Stimulated activated CD4-positive, alpha-beta T cell treated with anti-CD3 and anti-CD28 coated beads, Interleukin-12 subunit alpha, Interleukin-12 subunit beta, amount 100 ng/mL, for 48 hours (primary cell): Measurements from ENCODE around the gene CXCL9.
A peak's percentile ranks its signal among the peaks of the same experiment; 100 is the strongest.
"Not testable (repeated sequence)": the region's sequence is repeated elsewhere in the genome, so short reads cannot be mapped to it uniquely, and the experiment has no call there.

Experiments used
- DNase-seq, 3 donors: peaks; one replicate each; pipeline ENCODE4 v3.0.0-alpha.2; 2020; ENCODE audit warnings: low read depth in 2 of 3, low spot score in 1 of 3

The CXCL9 gene

DNA sequence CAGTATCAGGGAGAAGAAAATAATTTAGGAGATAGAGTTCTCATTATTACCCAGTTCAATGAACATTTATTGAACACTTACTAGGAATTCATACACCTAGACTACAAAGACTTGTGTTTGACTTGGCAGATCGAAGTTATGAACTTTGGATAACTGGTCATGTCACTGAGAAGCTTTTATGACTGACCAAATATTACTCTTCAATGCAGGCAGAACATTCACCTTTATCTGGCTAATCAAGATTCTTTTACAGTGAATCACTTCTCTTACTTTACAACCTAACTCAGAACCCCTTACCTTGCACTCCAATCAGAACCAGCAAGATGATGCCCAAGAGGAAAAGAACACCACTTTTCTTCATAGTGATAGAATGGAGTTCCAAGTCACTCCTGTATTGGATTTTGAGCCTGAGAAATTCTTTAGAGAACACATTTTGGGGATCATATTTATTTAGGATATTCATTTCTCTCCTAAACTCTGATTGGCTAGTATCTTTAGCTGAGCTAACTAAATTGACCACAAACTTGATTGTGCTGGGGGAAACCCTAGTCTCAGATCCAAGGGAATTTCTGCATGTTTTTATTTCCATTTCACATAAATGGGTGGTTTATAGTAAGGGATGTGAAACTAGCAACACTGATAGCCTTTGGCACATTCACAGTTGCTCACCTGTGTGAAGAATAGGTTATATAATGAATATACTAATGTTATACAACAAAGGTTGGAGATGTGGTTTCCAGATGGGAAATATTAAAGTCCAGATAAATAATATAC, at the start of gene CXCL9:
CXCL9 (minus strand) TSS at position 421 of the 774 bp plus-strand sequence; CDS start at position 361, 60 bp downstream.
- DNase-seq, result no peak

DNA sequence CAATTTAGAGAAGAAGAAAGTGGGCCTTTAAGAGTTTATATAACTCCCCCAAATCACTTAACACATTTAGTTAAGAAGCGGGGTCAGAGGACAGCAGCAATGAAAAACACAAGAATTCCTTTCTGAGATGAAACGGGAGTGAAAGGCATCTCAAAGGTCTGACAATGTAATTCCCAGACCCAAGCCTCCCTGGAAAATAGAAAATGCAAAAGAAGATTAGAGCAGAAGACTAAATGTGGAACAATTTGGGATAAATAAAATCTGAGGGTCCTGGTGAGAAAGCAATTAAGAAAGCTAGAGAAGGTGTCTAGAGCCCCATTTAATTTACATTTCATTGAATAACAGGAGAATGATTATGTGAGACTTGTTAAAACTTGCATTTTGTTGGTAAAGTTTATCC, 48.1 kb upstream of the CXCL9 start:
- DNase-seq, result no peak

DNA sequence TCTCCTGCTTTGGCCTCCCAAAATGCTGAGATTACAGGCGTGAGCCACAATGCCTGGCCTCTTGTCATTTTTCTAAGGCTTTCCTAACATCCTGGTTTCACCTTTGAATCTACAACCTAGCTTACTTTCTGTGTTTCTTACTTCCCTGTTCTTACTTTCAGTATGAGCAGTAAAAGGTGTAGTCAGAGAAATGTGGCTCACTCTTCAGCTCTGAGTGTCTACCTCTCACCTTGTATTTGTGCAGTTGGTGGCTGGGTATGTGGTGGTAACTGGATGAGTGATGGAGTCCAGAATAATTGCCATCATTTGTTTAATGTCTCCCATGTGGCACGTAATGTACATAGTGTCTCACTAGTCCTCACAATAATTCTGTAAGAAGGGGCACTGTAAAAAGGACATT, 47.7 kb upstream of the CXCL9 start:
- peak in 2 of 3 donors; percentile 14 to 29 for DNase-seq

DNA sequence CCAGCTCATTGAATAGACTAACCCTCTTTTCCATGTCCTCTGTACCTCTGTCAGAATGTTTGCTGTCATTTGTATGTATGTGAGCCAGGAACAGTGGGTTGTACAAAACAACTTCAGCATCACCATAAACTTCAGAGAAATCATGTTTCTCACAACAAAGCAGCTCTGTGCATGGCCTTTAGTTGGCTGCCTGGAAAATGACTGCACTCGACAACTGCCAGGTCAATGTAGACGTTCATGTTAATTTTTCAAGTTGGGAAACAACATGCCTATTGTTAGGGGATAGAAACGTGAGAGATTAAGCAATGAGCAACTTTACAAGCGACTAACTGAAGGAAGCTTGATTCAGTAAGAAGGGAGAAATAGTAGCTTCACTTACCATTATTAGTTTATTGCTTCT, 46.4 kb upstream of the CXCL9 start:
- DNase-seq, result no peak

DNA sequence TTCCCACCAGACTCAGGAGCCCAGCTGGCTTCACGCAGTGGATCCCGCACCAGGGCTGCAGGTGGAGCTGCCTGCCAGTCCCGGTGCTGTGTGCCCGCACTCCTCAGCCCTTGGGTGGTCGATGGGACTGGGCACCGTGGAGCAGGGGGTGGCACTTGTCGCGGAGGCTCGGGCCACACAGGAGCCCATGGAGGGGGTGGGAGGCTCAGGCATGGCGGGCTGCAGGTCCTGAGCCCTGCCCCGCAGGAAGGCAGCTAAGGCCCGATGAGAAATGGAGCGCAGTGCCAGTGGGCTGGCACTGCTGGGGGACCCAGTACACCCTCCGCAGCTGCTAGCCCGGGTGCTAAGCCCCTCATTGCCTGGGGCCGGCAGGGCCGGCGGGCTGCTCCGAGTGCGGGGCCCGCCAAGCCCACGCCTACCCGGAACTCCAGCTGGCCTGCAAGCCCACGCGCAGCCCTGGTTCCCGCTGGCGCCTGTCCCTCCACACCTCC, 43.3 kb upstream of the CXCL9 start:
- not testable (repeated sequence) for DNase-seq

DNA sequence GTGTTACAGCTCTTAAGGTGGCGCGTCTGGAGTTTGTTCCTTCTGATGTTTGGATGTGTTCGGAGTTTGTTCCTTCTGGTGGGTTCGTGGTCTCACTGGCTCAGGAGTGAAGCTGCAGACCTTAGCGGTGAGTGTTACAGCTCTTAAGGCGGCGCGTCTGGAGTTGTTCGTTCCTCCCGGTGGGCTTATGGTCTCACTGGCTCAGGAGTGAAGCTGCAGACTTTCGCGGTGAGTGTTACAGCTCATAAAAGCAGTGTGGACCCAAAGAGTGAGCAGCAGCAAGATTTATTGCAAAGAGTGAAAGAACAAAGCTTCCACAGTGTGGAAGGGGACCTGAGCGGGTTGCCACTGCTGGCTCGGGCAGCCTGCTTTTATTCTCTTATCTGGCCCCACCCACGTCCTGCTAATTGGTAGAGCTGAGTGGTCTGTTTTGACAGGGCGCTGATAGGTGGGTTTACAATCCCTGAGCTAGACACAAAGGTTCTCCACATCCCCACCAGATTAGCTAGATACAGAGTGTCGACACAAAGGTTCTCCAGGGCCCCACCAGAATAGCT, 42.6 kb upstream of the CXCL9 start:
- not testable (repeated sequence) for DNase-seq

DNA sequence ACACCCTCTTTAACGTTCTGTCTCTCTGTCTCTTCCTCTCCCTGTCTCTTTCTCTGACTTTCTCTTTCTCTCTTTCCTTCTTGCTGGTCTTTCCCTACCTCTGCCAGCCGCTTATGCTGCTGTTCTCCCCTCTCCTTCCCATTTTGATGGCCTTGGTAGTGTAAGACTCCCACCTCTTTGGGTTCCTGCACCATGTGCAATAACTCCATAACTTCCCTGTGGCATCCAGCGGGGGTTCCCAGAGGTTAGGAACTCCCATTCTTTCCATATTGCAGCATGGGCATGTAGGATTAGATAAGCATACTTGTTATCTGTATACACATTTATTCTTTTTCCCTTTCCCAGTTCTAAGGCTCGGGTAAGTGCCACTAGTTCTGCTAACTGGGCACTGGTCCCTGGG, 37.4 kb upstream of the CXCL9 start:
- DNase-seq, result not testable (repeated sequence)

DNA sequence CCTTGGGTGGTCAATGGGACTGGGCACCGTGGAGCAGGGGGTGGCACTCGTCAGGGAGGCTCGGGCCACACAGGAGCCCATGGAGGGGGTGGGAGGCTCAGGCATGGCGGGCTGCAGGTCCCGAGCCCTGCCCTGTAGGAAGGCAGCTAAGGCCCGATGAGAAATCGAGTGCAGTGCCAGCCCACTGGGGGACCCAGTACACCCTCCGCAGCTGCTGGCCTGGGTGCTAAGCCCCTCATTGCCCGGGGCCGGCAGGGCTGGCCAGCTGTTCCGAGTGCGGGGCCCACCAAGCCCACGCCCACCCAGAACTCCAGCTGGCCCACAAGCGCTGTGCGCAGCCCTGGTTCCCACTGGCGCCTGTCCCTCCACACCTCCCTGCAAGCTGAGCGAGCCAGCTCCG, 36.0 kb upstream of the CXCL9 start:
- DNase-seq, result not testable (repeated sequence)

DNA sequence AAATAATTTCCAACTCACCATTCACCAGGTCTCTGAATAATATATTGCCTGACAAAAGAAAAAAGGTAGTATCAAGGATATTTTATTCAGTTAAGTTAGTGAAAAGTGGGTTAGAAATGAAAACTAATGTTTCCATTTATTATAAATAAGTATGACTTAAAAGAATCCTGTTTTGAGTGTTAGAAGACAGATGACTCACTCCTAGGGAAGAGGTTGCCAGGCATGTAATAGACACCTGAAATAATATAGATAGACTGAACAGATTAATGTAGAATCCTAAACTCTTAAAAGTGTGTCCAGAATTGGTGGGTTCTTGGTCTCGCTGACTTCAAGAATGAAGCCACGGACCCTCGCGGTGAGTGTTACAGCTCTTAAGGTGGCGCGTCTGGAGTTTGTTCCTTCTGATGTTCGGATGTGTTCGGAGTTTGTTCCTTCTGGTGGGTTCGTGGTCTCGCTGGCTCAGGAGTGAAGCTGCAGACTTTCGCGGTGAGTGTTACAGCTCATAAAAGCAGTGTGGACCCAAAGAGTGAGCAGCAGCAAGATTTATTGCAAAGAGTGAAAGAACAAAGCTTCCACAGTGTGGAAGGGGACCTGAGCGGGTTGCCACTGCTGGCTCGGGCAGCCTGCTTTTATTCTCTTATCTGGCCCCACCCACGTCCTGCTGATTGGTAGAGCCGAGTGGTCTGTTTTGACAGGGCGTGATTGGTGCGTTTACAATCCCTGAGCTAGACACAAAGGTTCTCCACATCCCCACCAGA, 35.1 kb upstream of the CXCL9 start:
- DNase-seq, result not testable (repeated sequence)

DNA sequence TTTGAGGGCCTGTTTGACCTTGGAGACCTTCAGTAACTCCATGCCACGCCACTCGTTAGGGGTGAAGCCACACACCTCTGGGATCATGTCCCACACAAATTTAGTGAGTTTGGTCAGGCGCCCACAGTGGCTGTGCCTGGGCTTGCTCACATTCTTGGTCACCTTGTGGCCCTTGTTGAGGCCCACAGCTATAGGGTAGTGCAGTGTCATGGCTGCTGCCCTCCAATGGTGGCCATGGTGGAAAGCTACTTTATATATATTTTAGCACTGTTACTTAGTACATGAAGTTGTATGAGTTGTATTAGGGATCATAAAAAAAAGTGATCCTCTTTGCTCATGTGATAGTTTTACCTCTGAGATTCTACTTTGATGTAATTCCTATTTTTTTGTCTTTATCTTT, 29.5 kb upstream of the CXCL9 start:
- DNase-seq, result no peak

DNA sequence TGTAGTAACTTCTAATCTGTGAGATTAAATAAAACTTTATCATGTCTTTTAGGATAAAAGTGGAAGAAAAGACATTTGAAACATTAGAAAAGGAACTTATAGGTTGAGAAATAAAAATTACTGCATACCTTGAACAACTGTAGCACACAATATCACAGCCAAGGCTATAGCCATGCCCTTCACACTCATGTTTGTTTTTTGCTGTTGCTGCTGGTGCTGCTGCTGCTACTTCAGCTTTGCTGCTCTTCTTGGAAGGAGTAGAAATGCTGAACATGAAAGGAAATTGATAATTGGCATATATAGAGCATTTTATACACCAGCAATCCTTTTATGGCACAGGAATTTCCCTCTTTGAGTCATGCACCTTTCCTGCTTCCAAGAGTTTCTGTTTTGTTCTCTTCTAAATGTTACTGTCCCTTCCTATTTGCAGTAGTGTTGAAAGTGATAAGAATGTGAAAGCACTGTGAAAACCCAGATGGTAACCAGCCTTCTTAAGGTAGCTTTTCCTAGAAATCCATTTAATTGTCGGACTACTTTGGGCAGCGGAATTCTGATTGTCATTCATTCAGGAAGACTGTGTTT, 28.6 kb upstream of the CXCL9 start, which contains the start of gene CXCL11:
CXCL11 (minus strand) TSS at position 272 of the 582 bp plus-strand sequence; CDS start at position 189, 83 bp downstream.
- no peak for DNase-seq

DNA sequence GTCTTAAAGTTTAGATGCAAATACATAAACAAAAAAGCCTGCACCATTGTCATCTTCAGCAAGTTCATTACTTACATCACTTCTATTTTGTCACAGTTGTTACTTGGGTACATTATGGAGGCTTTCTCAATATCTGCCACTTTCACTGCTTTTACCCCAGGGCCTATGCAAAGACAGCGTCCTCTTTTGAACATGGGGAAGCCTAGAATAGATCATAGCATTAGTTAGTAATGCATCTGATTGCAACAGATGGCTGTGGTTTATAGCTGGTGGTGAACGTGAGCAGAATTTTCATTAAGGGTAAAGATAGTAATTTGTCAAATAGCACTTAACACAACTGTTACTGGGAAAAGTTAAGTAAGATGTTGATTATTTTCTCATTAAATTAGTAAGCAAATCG, 27.8 kb upstream of the CXCL9 start:
- DNase-seq, result no peak

DNA sequence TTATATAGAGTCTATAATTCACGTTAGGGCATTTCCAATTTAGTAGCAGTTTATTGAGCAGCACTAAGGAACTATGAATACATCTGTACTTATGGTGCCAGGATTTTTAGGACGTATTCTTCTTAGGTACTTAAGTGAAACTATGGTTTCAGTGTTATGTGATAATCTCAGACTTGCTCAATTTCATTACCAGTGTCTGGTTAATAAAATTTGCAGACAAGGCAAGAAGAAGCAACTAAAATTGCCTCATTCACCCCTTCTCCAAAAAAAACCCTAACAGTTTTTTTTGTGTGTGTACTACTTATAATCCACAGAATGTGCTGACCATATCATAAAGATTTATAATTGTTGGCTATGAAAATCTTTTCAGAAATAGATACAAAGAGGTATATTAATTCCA, 22.0 kb upstream of the CXCL9 start:
- DNase-seq, result no peak

DNA sequence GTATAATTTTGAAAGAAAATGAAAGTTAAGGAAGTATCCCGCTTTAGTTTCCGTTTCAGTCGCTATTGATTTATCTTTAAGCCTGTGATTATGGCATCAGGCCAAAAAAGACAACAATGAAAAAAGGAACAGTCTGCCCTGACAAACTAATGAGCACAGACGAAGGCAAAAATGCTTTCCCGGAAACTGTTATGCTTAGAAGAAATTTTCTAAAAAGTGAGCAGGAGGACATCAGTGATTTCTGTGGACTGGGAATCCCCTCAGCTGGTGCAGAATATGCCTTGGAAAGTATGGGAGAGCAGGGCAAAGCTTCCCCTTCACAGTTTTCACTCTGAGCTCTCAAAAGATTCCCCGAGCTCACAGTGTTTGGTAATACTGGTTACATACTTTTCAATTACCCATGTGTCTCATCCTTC, 21.0 kb upstream of the CXCL9 start:
- DNase-seq, result no peak

DNA sequence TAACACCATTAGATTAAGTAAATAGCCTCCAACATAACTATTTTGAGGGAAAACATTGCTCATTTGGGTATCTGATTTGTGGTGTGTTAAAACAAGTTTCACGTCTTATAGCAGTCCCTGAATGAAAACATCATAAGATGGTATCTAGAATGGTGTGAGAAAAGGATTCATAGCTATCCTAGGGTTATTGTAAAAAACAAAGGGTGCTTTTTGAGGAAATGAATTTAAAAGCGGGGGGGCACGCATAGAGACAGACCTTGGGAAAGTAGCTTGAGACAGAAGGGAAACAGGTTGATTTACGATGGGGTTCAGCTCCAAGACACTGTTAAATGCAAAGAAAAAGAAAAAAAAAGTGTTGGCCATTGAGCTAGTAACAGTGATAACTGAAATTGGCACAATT, 16.8 kb upstream of the CXCL9 start:
- no peak for DNase-seq

DNA sequence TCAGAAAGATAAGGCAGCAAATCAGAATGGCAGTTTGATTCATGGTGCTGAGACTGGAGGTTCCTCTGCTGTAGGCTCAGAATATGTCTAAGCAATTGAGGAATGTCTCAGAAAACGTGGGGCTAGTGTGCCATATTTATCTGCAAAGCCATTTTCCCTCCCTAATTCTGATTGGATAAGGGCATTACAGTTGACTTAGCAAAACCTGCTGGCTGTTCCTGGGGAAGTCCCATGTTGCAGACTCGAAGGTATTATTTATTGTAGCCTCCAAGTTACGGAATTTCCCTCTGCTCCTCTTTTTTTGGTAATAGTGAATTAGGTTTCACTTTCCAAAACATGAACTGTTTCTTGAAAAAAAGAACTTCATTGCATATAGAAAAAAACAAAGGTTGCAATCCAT, 16.1 kb upstream of the CXCL9 start, which contains the start of gene CXCL10:
CXCL10 (minus strand) TSS at position 109 of the 400 bp plus-strand sequence; CDS start at position 43, 66 bp downstream.
- no peak for DNase-seq

DNA sequence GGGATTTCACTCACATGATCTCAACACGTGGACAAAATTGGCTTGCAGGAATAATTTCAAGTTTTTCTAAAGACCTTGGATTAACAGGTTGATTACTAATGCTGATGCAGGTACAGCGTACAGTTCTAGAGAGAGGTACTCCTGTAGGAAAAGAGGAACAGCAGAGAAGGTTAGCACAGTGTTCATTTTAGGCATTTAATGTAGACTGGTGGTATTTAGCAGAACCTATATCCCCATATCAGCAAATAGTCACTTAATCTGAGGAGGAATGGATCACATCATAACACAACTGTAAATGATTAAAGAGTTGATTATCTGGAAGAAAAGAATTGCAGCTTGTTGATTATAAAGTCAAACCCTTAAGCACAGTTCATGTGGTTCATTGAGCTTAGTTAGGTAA, 15.4 kb upstream of the CXCL9 start:
- no peak for DNase-seq

DNA sequence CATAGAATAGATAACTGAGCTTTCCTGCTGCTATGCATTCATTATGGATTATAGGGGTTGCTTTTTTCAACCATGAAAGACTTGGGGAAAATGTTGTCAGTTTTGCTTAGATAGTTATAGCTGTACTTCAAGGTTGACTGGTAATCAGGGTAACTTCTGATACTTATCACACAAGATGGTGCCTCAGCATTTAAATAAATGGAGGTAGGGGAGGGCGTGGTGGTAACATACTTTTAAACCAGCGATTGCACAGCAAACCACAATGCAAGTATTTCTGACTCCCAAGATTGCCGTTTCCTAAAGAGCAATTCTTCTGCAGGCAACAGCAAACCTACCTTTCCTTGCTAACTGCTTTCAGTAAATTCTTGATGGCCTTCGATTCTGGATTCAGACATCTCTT, 14.7 kb upstream of the CXCL9 start:
- no peak for DNase-seq

DNA sequence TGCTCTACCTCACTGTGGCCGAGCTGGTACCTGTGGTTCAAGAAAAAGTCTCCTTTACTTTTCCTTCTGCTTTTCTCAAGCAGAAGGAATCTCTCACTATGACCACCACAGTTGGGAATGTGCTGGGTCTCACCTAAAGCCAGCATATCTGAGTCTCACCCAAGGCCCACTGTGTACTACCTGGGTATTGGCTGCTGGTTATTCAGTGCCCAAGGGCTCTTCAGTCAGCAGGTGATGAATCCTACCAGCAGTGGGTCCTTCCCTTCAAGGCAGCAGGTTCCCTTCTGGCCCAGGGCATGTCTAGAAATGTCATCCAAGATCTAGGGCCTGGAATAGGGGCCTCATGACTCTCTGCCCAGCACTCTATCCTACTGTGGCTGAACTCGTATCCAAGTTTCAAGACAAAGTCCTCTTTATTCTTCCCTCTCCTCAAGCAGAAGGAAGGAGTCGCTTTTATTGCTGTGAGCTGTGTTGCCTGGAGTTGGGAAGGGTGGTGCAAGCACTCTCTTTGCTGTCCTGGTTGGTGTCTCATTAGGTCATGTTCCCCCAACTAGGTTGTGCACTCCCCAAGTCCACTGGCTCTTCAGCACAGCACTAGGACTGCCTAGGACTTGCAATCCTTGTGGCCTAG, 9.9 kb upstream of the CXCL9 start:
- DNase-seq, result no peak

DNA sequence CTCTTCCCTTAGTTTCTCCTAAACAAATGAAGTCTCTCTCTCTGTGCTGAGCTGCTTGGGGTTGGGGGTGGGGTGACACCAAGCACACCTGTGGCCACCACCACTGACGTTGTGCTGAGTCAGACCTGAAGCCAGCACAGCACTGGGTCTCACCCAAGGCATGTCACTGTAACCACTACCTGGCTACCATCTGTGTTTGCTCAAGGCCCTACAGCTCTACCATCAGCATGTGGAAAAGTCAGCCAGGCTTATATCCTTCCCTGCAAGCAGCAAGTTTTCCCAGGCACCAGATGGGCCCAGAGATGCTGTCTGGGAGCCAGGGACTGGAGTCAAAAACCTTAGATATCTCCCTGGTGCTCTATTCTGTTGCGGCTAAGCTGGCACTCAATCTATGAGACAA, 9.1 kb upstream of the CXCL9 start:
- DNase-seq, result peak in 1 of 3 donors; percentile 4

DNA sequence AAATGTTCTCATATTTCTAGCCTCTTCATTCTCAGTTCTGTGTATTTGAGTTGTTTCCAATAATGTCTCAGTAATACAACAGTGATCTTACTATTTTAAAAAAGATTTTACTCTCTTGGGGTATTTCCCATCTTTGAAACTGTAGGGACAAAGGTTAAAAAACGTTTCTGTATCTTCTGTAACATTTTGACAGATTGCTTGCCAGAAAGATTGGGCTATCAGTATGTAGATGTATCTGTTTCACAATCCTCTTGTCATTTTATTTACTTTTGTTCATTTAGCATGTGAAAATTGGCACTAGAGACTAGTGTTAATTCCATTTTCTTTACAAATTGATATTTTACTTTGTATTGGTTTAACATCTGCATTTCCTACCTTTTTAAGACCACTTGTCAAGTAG, 6.2 kb upstream of the CXCL9 start:
- no peak for DNase-seq
